GM23248 (cell line): ENCODE data around the gene OR1S1. TPM values are rescaled to one million over a fixed set of nuclear protein-coding genes. Genes with fewer than 3 reads are reported as not detected.
"Not testable (repeated sequence)": the region's sequence is repeated elsewhere in the genome, so short reads cannot be mapped to it uniquely, and the experiment has no call there.

Experiments
- DNase-seq: peaks from one replicate; pipeline ENCODE4 v3.0.0-alpha.2; 2015
- H2AFZ ChIP-seq: fragments of 200-600 bp; sonication (generic); 2 replicates; pipeline ENCODE4 v1.6.1; 2016; ENCODE audit warnings: antibody characterized with exemption
- H3F3A ChIP-seq: fragments of 200-600 bp; sonication (generic); 2 replicates; pipeline ENCODE4 v1.6.1; 2016; ENCODE audit warnings: mild to moderate bottlenecking, antibody characterized with exemption, mixed run types; ENCODE audit not compliant: insufficient read depth
- H3K27ac ChIP-seq: fragments of 200-600 bp; sonication (generic); 2 replicates; pipeline ENCODE4 v1.5.1; 2016; ENCODE audit warnings: mild to moderate bottlenecking
- H3K27me3 ChIP-seq: fragments of 200-600 bp; sonication (generic); replicated peaks from 2 replicates; pipeline ENCODE4 v1.6.1; 2016; ENCODE audit warnings: mild to moderate bottlenecking; ENCODE audit not compliant: insufficient read depth
- H3K36me3 ChIP-seq: fragments of 200-600 bp; sonication (generic); 2 replicates; pipeline ENCODE4 v1.6.1; 2016; ENCODE audit warnings: low read depth, mild to moderate bottlenecking
- H3K4me1 ChIP-seq: fragments of 200-600 bp; sonication (generic); 2 replicates; pipeline ENCODE4 v1.6.1; 2016; ENCODE audit warnings: mild to moderate bottlenecking; ENCODE audit not compliant: insufficient read depth
- H3K4me2 ChIP-seq: fragments of 200-600 bp; sonication (generic); one replicate; pipeline ENCODE4 v1.6.1; 2016; ENCODE audit warnings: mild to moderate bottlenecking; ENCODE audit not compliant: unreplicated experiment
- H3K4me3 ChIP-seq: fragments of 200-600 bp; sonication (generic); 2 replicates; pipeline ENCODE4 v1.5.1; 2016; ENCODE audit warnings: mild to moderate bottlenecking
- H3K79me2 ChIP-seq: fragments of 200-600 bp; sonication (generic); 2 replicates; pipeline ENCODE4 v1.6.1; 2016; ENCODE audit warnings: mild to moderate bottlenecking; ENCODE audit not compliant: insufficient read depth
- H3K9ac ChIP-seq: fragments of 200-600 bp; sonication (generic); 2 replicates; pipeline ENCODE4 v1.6.1; 2016; ENCODE audit warnings: mild to moderate bottlenecking
- H3K9me2 ChIP-seq: fragments of 200-600 bp; sonication (generic); 2 replicates; pipeline ENCODE4 v1.6.1; 2016; ENCODE audit warnings: mixed run types, mild to moderate bottlenecking, moderate library complexity; ENCODE audit not compliant: insufficient read depth
- H3K9me3 ChIP-seq: fragments of 200-600 bp; sonication (generic); one replicate; pipeline ENCODE4 v1.6.1; 2017; ENCODE audit warnings: low read depth
- H4K20me1 ChIP-seq: fragments of 200-600 bp; sonication (generic); 2 replicates; pipeline ENCODE4 v1.6.0; 2016; ENCODE audit not compliant: insufficient read depth
- EZH2 ChIP-seq: fragments of 200-600 bp; sonication (generic); IDR thresholded peaks from 2 replicates; pipeline ENCODE4 v1.6.1; 2018; ENCODE audit warnings: antibody characterized with exemption, mild to moderate bottlenecking; ENCODE audit not compliant: insufficient read depth, poor library complexity, severe bottlenecking
- EZH2phosphoT487 ChIP-seq: fragments of 200-600 bp; sonication (generic); IDR thresholded peaks from 2 replicates; pipeline ENCODE4 v1.6.1; 2018; ENCODE audit warnings: antibody characterized with exemption, moderate library complexity, mild to moderate bottlenecking, low read depth; ENCODE audit not compliant: insufficient read depth
- WGBS, 2 experiments: methylation state at CpG; one replicate each; pipeline ENCODE4 v1.1.6; 2015 to 2017; ENCODE audit warnings: low lambda C conversion rate in 2 of 2, low coverage in 1 of 2; ENCODE audit errors: missing lambda C conversion rate in 2 of 2; 5-methylcytosine and 5-hydroxymethylcytosine counted together
- in situ Hi-C: fragments of 300-500 bp; cut with MboI; formaldehyde crosslinking; loops from 2 replicates; pipeline ENCODE4 v1.15.0; 2020
- polyA plus RNA-seq: library from polyadenylated mRNA; unstranded; fragments of >200 nt; fragmentation: Nextera tagmentation; extraction: Ambion mirVana; gene quantifications from 2 replicates; pipeline ENCODE4 v1.2.1, GENCODE V29; 2016
- total RNA-seq: library from RNA; depleted of rRNA; stranded (reverse); fragments of >200 nt; shearing (Covaris generic); gene quantifications from 2 replicates; pipeline ENCODE4 v1.2.3, GENCODE V29; 2014; rRNA removed

OR1S1 gene
- total RNA-seq = not detected in 2 replicates
- not detected in 2 replicates for polyA plus RNA-seq

DNA sequence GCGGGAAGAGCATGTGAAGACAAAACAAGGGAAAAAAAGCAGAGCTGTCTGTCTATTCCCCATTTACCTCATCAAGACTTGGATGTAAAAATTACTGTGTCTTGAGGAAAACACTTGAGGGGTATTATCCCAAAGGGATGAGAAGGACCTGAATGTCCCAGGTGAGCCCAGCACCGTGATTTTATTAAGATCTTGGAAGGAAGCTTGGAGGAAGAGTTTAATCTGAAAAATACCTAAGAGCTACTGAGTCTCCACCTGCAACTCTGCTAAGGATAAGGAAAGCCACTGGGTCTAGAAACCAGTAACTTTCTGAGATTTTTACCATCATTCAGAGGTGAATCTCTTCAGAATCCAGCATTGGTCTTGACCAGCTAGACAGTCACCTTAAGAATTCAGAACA is at the start of gene OR1S1:
TSS of gene OR1S1 (plus strand) at position 301 of the 400 bp plus-strand sequence.
- WGBS, 2 experiments = 19 to 28% methylated on average over 1 to 2 of the region's 2 CpGs
- H4K20me1 ChIP-seq, DNase-seq, H3K27ac ChIP-seq, H3K4me2 ChIP-seq, H3K36me3 ChIP-seq, H3K4me3 ChIP-seq, in situ Hi-C loops, H3K4me1 ChIP-seq, H3K27me3 ChIP-seq, H3K79me2 ChIP-seq, H3K9me2 ChIP-seq, H3F3A ChIP-seq, H3K9ac ChIP-seq, H2AFZ ChIP-seq, H3K9me3 ChIP-seq: not testable (repeated sequence)

DNA sequence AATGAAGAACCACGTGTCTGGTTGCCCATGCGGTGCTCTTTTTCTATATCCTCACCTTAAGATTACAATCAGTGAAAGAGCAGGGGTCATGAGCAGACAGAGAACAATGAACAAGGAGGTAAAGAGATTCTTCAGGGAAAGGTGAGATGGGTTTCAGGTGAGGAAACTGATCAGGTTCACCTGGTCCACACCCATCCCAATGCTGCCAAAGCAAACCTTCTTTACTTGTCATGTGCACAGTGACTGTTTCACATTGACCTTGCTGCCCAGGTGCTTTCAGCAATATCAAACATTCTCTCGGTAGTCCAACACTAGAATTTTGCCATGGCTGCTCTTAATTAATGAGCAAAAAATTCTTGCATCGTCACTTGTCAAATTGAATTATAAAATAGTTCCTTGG is 48.1 kb upstream of the OR1S1 start:
- TF ChIP-seq EZH2phosphoT487 (no peak), EZH2 (no peak)
- Histone ChIP-seq H3K79me2 (no peaks in the 10 kb centered on the region), H2AFZ (no peak overlapping the region), H4K20me1 (no peaks in the 10 kb centered on the region), H3K27ac (no peak overlapping the region), H3K4me3 (no peak overlapping the region), H3K9me3 (no peaks in the 10 kb centered on the region), H3F3A (no peaks in the 10 kb centered on the region), H3K4me1 (no peaks in the 10 kb centered on the region), H3K9me2 (no peaks in the 10 kb centered on the region), H3K27me3 (peaks cover 11% of the 10 kb centered on the region; the same call in 1 of the 2 replicates), H3K36me3 (no peaks in the 10 kb centered on the region), H3K9ac (no peak overlapping the region), H3K4me2 (no peak overlapping the region)
- in situ Hi-C loops = no loop called here
- DNase-seq = no peak
- WGBS, 2 experiments = 17 to 21% methylated on average over 4 of the region's 4 CpGs

GRCh38 chr11:58164990-58165389 is 47.5 kb upstream of the OR1S1 start:
- Histone ChIP-seq H4K20me1 (no peaks in the 10 kb centered on the region), H3K9ac (no peak overlapping the region), H3K36me3 (no peaks in the 10 kb centered on the region), H3K4me2 (no peak overlapping the region), H3K79me2 (no peaks in the 10 kb centered on the region), H2AFZ (no peak overlapping the region), H3K27ac (no peak overlapping the region), H3K9me3 (no peaks in the 10 kb centered on the region), H3K27me3 (peaks cover 11% of the 10 kb centered on the region; the same call in 1 of the 2 replicates), H3K9me2 (no peaks in the 10 kb centered on the region), H3K4me3 (no peak overlapping the region), H3F3A (no peaks in the 10 kb centered on the region), H3K4me1 (no peaks in the 10 kb centered on the region)
- in situ Hi-C loops = no loop called here
- DNase-seq = no peak
- WGBS, 2 experiments = 5 to 19% methylated on average over 1 of the region's 1 CpG
- no peak for TF ChIP-seq EZH2phosphoT487
- TF ChIP-seq EZH2 = no peak

DNA sequence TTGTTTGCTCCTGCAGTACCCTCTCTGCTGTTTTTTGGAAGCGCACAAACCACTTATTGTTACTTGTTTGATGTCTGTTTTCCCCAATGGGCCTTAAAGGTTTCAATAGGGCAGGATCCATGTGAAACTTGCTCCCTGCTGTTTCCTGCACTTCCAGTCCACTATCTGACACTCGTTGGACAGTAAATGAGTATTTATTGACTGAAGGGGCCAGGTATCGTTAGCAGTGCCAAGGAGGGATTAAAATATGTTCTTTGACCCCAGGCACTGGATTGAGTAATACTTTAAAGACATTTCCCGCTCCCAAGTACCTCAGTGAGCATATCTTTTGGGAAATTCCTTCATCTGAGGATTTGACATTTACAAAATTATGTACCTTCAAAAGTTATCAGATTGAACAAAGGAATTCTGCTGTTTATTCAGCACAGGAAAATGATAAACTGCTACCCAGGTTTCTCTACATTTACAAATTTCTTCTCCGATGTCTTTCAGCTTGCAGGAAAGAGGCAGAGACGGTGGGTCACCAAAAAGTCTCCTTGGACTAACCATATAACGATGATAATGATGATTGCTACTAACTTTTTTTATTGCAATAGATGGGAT is 46.9 kb upstream of the OR1S1 start:
- Histone ChIP-seq H3K4me2 (no peak overlapping the region), H4K20me1 (no peaks in the 10 kb centered on the region), H3F3A (no peaks in the 10 kb centered on the region), H3K9ac (no peak overlapping the region), H3K9me3 (no peaks in the 10 kb centered on the region), H2AFZ (no peak overlapping the region), H3K4me1 (no peaks in the 10 kb centered on the region), H3K27me3 (peaks cover 11% of the 10 kb centered on the region; the same call in 1 of the 2 replicates), H3K36me3 (no peaks in the 10 kb centered on the region), H3K9me2 (no peaks in the 10 kb centered on the region), H3K79me2 (no peaks in the 10 kb centered on the region), H3K27ac (no peak overlapping the region), H3K4me3 (no peak overlapping the region)
- TF ChIP-seq EZH2phosphoT487 (no peak), EZH2 (no peak)
- 16 to 21% methylated on average over 7 of the region's 7 CpGs for WGBS, 2 experiments
- no peak for DNase-seq
- in situ Hi-C loops = no loop called here
